Measurements from ENCODE around the gene PTPRE.

The PTPRE gene

DNA sequence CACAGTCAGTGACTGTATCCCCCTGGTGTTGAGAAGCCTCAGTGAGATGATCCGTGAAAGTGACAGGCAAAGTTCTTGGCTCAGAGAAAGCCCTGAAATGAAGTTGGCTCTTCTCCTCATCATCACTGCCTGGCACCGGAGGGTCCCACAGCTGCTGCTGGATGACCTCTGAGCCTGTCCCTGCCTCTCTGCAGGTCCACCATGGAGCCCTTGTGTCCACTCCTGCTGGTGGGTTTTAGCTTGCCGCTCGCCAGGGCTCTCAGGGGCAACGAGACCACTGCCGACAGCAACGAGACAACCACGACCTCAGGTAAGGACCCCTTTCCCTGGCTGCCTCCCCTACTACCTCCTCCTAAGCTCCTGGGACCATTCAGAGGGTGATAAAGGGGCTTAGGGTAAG is 133.8 kb downstream of the PTPRE start:
- TF ChIP-seq, protein P1, sequence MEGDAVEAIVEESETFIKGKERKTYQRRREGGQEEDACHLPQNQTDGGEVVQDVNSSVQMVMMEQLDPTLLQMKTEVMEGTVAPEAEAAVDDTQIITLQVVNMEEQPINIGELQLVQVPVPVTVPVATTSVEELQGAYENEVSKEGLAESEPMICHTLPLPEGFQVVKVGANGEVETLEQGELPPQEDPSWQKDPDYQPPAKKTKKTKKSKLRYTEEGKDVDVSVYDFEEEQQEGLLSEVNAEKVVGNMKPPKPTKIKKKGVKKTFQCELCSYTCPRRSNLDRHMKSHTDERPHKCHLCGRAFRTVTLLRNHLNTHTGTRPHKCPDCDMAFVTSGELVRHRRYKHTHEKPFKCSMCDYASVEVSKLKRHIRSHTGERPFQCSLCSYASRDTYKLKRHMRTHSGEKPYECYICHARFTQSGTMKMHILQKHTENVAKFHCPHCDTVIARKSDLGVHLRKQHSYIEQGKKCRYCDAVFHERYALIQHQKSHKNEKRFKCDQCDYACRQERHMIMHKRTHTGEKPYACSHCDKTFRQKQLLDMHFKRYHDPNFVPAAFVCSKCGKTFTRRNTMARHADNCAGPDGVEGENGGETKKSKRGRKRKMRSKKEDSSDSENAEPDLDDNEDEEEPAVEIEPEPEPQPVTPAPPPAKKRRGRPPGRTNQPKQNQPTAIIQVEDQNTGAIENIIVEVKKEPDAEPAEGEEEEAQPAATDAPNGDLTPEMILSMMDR (IDR thresholded peaks at IDR 0.05; ENCODE audit: low read depth, low read length, missing control alignments), result no peak

DNA sequence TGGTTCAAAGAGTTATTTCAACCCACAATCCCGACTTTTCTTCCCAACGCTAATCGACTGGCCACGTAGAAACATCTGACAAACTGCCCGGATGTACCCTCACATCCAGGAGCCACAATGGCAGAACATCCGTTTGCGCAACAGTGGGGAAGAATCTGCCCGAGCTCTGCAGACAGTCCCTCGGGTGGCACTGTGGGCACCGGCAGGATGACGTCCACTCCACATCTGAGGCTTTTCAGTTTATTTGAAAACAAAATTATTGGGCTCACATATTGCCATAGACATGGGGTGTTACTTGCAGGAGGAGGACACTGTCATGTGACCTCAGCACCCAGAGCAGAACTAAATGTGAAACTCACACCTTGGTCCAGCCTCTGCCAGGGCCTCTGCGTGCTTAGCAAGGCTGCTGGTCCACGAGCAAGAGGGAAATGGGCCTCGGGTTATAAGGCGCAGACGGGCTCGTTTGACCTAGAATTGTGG is 135.3 kb downstream of the PTPRE start:
- no peak for DNase-seq
- in situ Hi-C loops (cut with HindIII; ENCODE audit: low pct_ligation_motif_present, low sequenced_read_pairs), result no loop called here
- no peak overlapping the region for H3K27ac ChIP-seq
- H3K27me3 ChIP-seq (replicated peaks), result no peaks in the 10 kb centered on the region
- no peak overlapping the region for H3K4me3 ChIP-seq (ENCODE audit: low read depth, low read length)
- TF ChIP-seq, protein P1 (IDR thresholded peaks at IDR 0.05; ENCODE audit: low read depth, low read length, missing control alignments), result no peak
- peaks cover 5% of the 10 kb centered on the region for H3K36me3 ChIP-seq (replicated peaks)

More for the DNA sequence above, 133.8 kb downstream of the PTPRE start:
- no peak for DNase-seq
- H3K27ac ChIP-seq, result no peak overlapping the region
- H3K27me3 ChIP-seq (replicated peaks), result no peaks in the 10 kb centered on the region
- in situ Hi-C loops (cut with HindIII; ENCODE audit: low pct_ligation_motif_present, low sequenced_read_pairs), result no loop called here
- H3K36me3 ChIP-seq (replicated peaks), result peaks cover 5% of the 10 kb centered on the region
- H3K4me3 ChIP-seq (ENCODE audit: low read depth, low read length), result no peak overlapping the region

DNA sequence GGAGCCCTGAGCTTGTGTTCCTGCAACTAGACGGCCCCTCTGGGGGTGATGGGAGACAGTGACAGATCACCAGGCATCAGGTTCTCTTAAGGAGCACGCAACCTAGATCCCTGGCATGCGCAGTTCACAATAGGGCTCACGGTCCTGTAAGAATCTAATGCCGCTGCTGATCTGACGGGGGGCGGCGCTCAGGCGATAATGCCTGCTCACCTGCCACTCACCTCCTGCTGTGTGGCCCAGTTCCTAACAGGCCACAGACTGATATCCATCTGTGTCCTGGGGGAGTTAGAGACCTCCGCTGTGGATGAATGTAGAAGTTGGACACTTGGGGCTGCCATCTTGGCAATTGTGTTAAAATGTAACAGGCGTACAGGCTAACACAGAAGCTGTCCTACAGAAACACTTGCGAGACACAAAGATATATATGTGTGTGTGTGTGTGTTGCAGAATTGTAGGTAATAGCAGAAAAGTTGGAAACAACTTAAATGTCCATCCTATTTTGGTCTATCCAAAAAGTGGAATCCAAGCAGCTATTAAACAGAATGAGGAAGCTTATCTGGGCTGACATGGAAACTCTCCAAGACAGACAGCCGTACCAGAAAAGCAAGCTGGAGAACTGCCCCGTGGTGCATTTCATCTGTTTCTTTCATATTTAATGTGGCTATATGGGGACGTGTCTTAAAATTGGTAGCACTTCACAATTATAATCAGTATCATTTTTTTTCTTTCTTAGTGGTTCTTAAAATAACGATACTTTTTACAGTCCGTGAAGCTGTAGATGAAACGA is 136.5 kb downstream of the PTPRE start:
- TF ChIP-seq, protein P1 (IDR thresholded peaks at IDR 0.05; ENCODE audit: low read depth, low read length, missing control alignments), result no peak

DNA sequence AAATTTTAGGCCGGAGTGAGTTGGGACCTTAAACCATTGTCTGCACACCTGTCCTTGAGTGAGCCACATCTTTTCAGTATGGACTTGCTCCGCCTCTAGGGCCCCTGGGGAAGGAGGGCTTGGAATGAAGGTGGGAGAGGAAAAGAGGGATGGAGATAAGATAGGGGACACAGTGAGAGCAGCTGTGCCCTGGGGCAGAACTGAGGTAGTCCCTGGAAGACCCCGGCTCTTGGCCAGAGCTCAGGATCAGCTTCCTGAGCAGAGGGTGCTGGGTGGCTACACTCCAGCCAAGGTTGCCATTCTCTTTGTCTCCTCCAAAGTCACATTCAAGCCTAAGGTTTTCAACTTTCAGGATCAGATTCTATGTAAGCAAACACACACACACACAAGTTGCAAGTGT is 137.3 kb downstream of the PTPRE start:
- no peak overlapping the region for H3K4me3 ChIP-seq (ENCODE audit: low read depth, low read length)
- peaks cover 6% of the 10 kb centered on the region for H3K36me3 ChIP-seq (replicated peaks)
- H3K27ac ChIP-seq, result no peak overlapping the region
- TF ChIP-seq, protein P1 (IDR thresholded peaks at IDR 0.05; ENCODE audit: low read depth, low read length, missing control alignments), result no peak
- no peaks in the 10 kb centered on the region for H3K27me3 ChIP-seq (replicated peaks)
- no peak for DNase-seq
- in situ Hi-C loops (cut with HindIII; ENCODE audit: low pct_ligation_motif_present, low sequenced_read_pairs), result no loop called here

More for the DNA sequence above, 136.5 kb downstream of the PTPRE start:
- peaks cover 5% of the 10 kb centered on the region for H3K36me3 ChIP-seq (replicated peaks)
- no peak overlapping the region for H3K27ac ChIP-seq
- no peaks in the 10 kb centered on the region for H3K27me3 ChIP-seq (replicated peaks)
- DNase-seq, result no peak
- no peak overlapping the region for H3K4me3 ChIP-seq (ENCODE audit: low read depth, low read length)
- in situ Hi-C loops (cut with HindIII; ENCODE audit: low pct_ligation_motif_present, low sequenced_read_pairs), result no loop called here

DNA sequence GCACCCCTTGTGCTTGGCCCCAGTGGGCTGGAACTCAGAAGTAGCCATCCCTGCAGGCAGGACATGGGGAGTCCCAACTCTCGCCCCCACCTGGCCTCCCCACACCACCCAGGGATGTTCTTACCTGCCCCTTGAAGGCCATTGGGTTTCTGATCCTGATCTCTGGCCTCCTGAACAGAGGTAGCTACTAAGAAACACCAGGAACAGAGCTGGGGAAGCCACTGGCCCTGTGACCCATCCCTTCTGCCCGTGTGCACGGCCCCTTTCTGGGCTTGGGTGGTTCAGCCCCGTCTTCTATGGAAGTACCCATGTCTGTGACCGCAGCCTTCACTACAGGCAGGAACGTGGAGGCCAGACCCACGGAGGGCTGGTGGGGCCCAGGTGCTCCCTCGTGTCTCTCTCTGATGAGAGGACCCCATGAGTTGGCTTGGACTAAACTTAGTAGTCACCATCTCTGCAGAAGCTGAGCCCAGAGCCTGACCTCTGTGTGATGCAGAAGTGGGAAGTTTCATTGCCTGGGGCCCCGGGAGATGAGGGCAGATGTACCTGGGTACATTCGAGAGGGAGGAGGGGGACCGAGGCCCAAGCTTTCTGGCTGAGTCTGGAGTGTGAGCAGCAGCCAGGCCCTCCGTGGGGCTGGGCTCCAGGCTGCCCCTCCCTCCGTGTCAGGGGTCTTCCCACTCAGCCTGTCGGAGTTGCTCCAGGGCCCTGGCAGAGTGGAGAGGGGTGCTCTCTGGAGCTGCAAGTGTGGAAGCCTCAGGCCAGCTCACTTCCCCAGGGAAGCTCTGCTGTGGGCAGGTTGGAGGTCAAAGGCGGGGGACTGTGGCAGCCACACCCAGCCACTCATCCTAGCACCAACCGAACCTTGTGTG is 138.3 kb downstream of the PTPRE start:
- H3K27me3 ChIP-seq (replicated peaks), result no peaks in the 10 kb centered on the region
- peaks cover 12% of the 10 kb centered on the region for H3K36me3 ChIP-seq (replicated peaks)
- TF ChIP-seq, protein P1 (IDR thresholded peaks at IDR 0.05; ENCODE audit: low read depth, low read length, missing control alignments), result no peak
- H3K4me3 ChIP-seq (ENCODE audit: low read depth, low read length), result no peak overlapping the region
- no peak for DNase-seq
- in situ Hi-C loops (cut with HindIII; ENCODE audit: low pct_ligation_motif_present, low sequenced_read_pairs), result no loop called here
- no peak overlapping the region for H3K27ac ChIP-seq

Data from brain microvascular endothelial cell (primary cell).